ENCODE measurements around the gene CTDNEP1. TPM values are rescaled to one million over a fixed set of nuclear protein-coding genes. Genes with fewer than 3 reads are reported as not detected.

Gene CTDNEP1
- polyA plus RNA-seq, 1 of the 3 experiments (the other 2 are of a cell fraction): 111 TPM

DNA sequence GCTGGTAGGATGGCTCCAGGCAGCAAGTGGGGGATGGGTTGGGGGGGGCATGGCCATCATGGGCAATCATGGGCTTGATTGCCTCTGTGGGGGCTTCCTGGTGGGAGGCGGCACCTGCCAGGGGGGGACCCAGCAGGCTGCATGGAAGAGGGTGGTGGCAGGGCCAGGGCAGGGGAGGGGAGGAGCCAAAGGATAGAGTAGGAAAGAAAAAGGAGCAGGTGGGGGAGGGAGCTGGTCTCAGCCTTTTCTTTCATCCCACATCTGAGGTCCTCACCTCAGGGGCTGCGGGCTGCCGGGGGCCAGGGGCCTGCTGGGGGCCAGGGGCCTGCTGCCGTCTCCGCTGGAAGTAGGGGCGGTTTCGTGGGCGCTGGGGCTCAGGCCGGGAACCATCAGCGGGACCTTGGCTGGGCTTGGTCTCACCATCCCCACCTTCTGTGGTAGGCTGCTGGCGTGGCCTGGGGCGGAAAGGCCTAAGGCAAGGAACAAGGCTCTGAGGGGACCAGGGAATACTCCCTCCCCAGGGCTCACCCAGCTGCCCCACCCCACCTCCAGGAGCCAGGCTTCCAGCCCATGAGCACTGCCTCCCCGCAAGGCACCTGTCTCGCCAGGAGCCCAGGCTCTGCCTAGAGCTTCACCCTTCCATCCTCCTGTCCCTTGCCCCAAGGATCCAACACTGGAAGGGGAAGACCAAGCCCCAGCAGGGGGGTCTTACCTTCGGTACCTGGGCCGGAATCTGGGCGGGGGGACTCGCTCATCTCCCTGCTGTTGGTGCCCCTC is 37.9 kb upstream of the CTDNEP1 start (continued):
- TF ChIP-seq, protein P1, sequence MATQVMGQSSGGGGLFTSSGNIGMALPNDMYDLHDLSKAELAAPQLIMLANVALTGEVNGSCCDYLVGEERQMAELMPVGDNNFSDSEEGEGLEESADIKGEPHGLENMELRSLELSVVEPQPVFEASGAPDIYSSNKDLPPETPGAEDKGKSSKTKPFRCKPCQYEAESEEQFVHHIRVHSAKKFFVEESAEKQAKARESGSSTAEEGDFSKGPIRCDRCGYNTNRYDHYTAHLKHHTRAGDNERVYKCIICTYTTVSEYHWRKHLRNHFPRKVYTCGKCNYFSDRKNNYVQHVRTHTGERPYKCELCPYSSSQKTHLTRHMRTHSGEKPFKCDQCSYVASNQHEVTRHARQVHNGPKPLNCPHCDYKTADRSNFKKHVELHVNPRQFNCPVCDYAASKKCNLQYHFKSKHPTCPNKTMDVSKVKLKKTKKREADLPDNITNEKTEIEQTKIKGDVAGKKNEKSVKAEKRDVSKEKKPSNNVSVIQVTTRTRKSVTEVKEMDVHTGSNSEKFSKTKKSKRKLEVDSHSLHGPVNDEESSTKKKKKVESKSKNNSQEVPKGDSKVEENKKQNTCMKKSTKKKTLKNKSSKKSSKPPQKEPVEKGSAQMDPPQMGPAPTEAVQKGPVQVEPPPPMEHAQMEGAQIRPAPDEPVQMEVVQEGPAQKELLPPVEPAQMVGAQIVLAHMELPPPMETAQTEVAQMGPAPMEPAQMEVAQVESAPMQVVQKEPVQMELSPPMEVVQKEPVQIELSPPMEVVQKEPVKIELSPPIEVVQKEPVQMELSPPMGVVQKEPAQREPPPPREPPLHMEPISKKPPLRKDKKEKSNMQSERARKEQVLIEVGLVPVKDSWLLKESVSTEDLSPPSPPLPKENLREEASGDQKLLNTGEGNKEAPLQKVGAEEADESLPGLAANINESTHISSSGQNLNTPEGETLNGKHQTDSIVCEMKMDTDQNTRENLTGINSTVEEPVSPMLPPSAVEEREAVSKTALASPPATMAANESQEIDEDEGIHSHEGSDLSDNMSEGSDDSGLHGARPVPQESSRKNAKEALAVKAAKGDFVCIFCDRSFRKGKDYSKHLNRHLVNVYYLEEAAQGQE (IDR thresholded peaks at IDR 0.05; ENCODE audit: low read depth, low read length): no peak
- TF ChIP-seq SMC3 (IDR thresholded peaks at IDR 0.05; ENCODE audit: low read depth, low read length) (no peak), TEAD4 (IDR thresholded peaks at IDR 0.05; ENCODE audit: borderline replicate concordance, insufficient read depth) (no peak), GATA2 (CRISPR knock-in tag; IDR thresholded peaks at IDR 0.05) (no peak), CHD2 (IDR thresholded peaks at IDR 0.05; ENCODE audit: low read length, partially characterized antibody) (no peak)

DNA sequence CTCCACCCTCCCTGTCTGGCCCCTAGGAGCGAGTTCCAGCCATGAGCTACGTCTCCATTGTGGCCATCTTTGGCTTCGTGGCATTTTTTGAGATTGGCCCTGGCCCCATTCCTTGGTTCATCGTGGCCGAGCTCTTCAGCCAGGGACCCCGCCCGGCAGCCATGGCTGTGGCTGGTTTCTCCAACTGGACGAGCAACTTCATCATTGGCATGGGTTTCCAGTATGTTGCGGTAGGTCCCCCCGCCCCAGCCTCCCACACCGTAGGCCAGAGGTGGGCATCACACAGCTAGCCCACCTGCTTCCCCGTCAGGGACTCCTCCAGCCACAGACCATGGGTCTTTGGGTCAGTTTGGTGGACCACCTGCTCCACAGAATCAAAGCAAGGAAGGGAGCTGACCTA is 34.1 kb upstream of the CTDNEP1 start:
- H3K36me3 ChIP-seq (replicated peaks in 1 of 2; ENCODE audit: control insufficient read depth in 1 of 2, insufficient read depth in 2 of 2, low read length in 1 of 2): no peaks in the 10 kb centered on the region
- H3K4me3 ChIP-seq (ENCODE audit: low read depth in 2 of 2, low read length in 1 of 2): no peak overlapping the region
- no peaks in the 10 kb centered on the region for H3K9me2 ChIP-seq
- no peak overlapping the region for H3K9ac ChIP-seq
- peaks cover 5% of the 10 kb centered on the region for H3F3A ChIP-seq (replicated peaks; ENCODE audit: insufficient read depth)
- no peak overlapping the region for H2AFZ ChIP-seq (ENCODE audit: low read depth)
- no peak overlapping the region for H3K4me2 ChIP-seq
- no peak for DNase-seq
- peaks cover 6% of the 10 kb centered on the region; the same call in 1 of the 2 replicates for H3K27me3 ChIP-seq (ENCODE audit: insufficient read depth)
- H3K79me2 ChIP-seq (ENCODE audit: insufficient read depth): no peaks in the 10 kb centered on the region
- ChIA-PET POLR2A (no interaction called here), CTCF (interaction anchor here (1.1 to 8.8 kb wide), 3 partner anchors 12 to 374 kb away, joined by 3 to 169 read pairs (median 3); no protein-coding TSS in a partner anchor)
- 82% methylated on average over 11 of the region's 12 CpGs for WGBS (ENCODE audit: low lambda C conversion rate)
- no peak for TF ChIP-seq ELF1 (IDR thresholded peaks at IDR 0.05)
- TF ChIP-seq, protein P2, sequence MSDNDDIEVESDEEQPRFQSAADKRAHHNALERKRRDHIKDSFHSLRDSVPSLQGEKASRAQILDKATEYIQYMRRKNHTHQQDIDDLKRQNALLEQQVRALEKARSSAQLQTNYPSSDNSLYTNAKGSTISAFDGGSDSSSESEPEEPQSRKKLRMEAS (IDR thresholded peaks at IDR 0.05; ENCODE audit: low read depth): no peak
- no peak for TF ChIP-seq GABPA (IDR thresholded peaks at IDR 0.05; ENCODE audit: low read depth)
- TF ChIP-seq SMC3 (IDR thresholded peaks at IDR 0.05; ENCODE audit: low read depth, low read length): no peak
- TF ChIP-seq YY1 (IDR thresholded peaks at IDR 0.05; ENCODE audit: low read depth): no peak
- no peak for TF ChIP-seq USF1 (IDR thresholded peaks at IDR 0.05; ENCODE audit: borderline replicate concordance, low read depth)
- TF ChIP-seq, protein P3, sequence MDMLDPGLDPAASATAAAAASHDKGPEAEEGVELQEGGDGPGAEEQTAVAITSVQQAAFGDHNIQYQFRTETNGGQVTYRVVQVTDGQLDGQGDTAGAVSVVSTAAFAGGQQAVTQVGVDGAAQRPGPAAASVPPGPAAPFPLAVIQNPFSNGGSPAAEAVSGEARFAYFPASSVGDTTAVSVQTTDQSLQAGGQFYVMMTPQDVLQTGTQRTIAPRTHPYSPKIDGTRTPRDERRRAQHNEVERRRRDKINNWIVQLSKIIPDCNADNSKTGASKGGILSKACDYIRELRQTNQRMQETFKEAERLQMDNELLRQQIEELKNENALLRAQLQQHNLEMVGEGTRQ (IDR thresholded peaks at IDR 0.05; ENCODE audit: borderline replicate concordance, low read depth, low read length): no peak
- TF ChIP-seq RCOR1 (IDR thresholded peaks at IDR 0.05; ENCODE audit: low read length): no peak
- no peak for TF ChIP-seq MEF2A (IDR thresholded peaks at IDR 0.05; ENCODE audit: borderline replicate concordance, low read depth)
- no peak for TF ChIP-seq CTCF (IDR thresholded peaks at IDR 0.05)
- TF ChIP-seq RFX5 (IDR thresholded peaks at IDR 0.05; ENCODE audit: low read length): no peak
- TF ChIP-seq JUND (IDR thresholded peaks at IDR 0.05): no peak
- no peak for TF ChIP-seq FOXM1 (IDR thresholded peaks at IDR 0.05; ENCODE audit: low read depth)
- no peak for TF ChIP-seq SIN3A (IDR thresholded peaks at IDR 0.05; ENCODE audit: borderline replicate concordance, low read depth, low read length)
- TF ChIP-seq TAF1 (IDR thresholded peaks at IDR 0.05; ENCODE audit: borderline replicate concordance, low read depth, low read length): no peak
- H3K27ac ChIP-seq (ENCODE audit: low read depth in 2 of 2, low read length in 1 of 2): no peak overlapping the region
- H3K4me1 ChIP-seq (ENCODE audit: control insufficient read depth in 1 of 2, insufficient read depth in 2 of 2, low read depth in 1 of 2, low read length in 1 of 2): peaks cover 6 to 14% of the 10 kb centered on the region in 2 experiments; a peak in 2 of 4 replicates
- H4K20me1 ChIP-seq (ENCODE audit: insufficient read depth): no peaks in the 10 kb centered on the region
- H3K9me3 ChIP-seq: no peaks in the 10 kb centered on the region
